Kidney capillary endothelial cell (primary cell): ENCODE data around the gene FAM50B.

Source experiments
- DNase-seq: peaks from one replicate; pipeline ENCODE4 v3.0.0-alpha.2; 2018; ENCODE audit warnings: low spot score

FAM50B gene

GRCh38 chr6:3895312-3895653 is 46.1 kb downstream of the FAM50B start:
- no peak for DNase-seq

GRCh38 chr6:3895805-3896204 is 46.6 kb downstream of the FAM50B start:
- no peak for DNase-seq

GRCh38 chr6:3898265-3898994 is 49.3 kb downstream of the FAM50B start:
- DNase-seq = no peak

- no peak for DNase-seq
Measured at GRCh38 chr6:3899061-3899460, 49.9 kb downstream of the FAM50B start.

GRCh38 chr6:3899970-3900439 is 50.8 kb downstream of the FAM50B start:
- DNase-seq = no peak
